SK-MEL-5 (cell line): Measurements from ENCODE around the gene ADPRHL1. TPM values are rescaled to one million over a fixed set of nuclear protein-coding genes. Genes with fewer than 3 reads are reported as not detected.
"Not testable (repeated sequence)": the region's sequence is repeated elsewhere in the genome, so short reads cannot be mapped to it uniquely, and the experiment has no call there.

Source experiments
- DNase-seq: peaks from one replicate; pipeline ENCODE4 v3.0.0-alpha.2; 2016; ENCODE audit warnings: low read depth, low spot score
- in situ Hi-C: cut with HindIII; loops from 2 replicates; pipeline ENCODE4 v1.10.0; 2016; ENCODE audit warnings: low sequenced_read_pairs, high pct_unique_total_duplicates, low pct_unique_long_range_greater_than_20kb
- total RNA-seq: library from RNA; depleted of rRNA; stranded (reverse); fragments of >200 nt; shearing (Covaris generic); gene quantifications from 2 replicates; pipeline ENCODE4 v1.2.3, GENCODE V29; 2014

The ADPRHL1 gene
- total RNA-seq, 1 experiment from 2014 or later, result 0.53 TPM

- DNase-seq, result no peak
- in situ Hi-C loops, result no loop called here
Observed at GRCh38 chr13:113446488-113446854, 6.8 kb downstream of the ADPRHL1 start.

- in situ Hi-C loops, result no loop called here
- no peak for DNase-seq
Observed at GRCh38 chr13:113445791-113446487, 7.3 kb downstream of the ADPRHL1 start.

- in situ Hi-C loops, result no loop called here
- no peak for DNase-seq
Observed at GRCh38 chr13:113443991-113444390, 9.3 kb downstream of the ADPRHL1 start.

- in situ Hi-C loops, result no loop called here
Observed at GRCh38 chr13:113442985-113443362, 10.3 kb downstream of the ADPRHL1 start.

GRCh38 chr13:113442354-113442984 lies 10.8 kb downstream of the ADPRHL1 start:
- DNase-seq, result no peak
- in situ Hi-C loops, result no loop called here

More at GRCh38 chr13:113442985-113443362, 10.3 kb downstream of the ADPRHL1 start:
- no peak for DNase-seq

GRCh38 chr13:113441661-113442060 lies 11.6 kb downstream of the ADPRHL1 start:
- in situ Hi-C loops, result no loop called here
- DNase-seq, result no peak

- in situ Hi-C loops, result no loop called here
Observed at GRCh38 chr13:113437408-113438010, 15.8 kb downstream of the ADPRHL1 start.

GRCh38 chr13:113436866-113437265 lies 16.4 kb downstream of the ADPRHL1 start:
- in situ Hi-C loops, DNase-seq: not testable (repeated sequence)

More at GRCh38 chr13:113437408-113438010, 15.8 kb downstream of the ADPRHL1 start:
- peak; percentile 83 for DNase-seq

- DNase-seq, in situ Hi-C loops: not testable (repeated sequence)
Observed at GRCh38 chr13:113435907-113436306, 17.4 kb downstream of the ADPRHL1 start.

- in situ Hi-C loops, result no loop called here
- no peak for DNase-seq
Observed at GRCh38 chr13:113433391-113433916, 19.8 kb downstream of the ADPRHL1 start.

GRCh38 chr13:113432506-113433270 lies 20.6 kb downstream of the ADPRHL1 start:
- no peak for DNase-seq
- in situ Hi-C loops, result no loop called here

GRCh38 chr13:113431171-113431570 lies 22.1 kb downstream of the ADPRHL1 start:
- in situ Hi-C loops, result no loop called here
- DNase-seq, result no peak

- in situ Hi-C loops, result no loop called here
- no peak for DNase-seq
Observed at GRCh38 chr13:113430378-113431110, 22.7 kb downstream of the ADPRHL1 start.

GRCh38 chr13:113429608-113429985 lies 23.7 kb downstream of the ADPRHL1 start:
- in situ Hi-C loops, result no loop called here
- DNase-seq, result no peak

GRCh38 chr13:113428871-113429607 lies 24.2 kb downstream of the ADPRHL1 start:
- in situ Hi-C loops, result no loop called here
- DNase-seq, result no peak

- in situ Hi-C loops, result no loop called here
- DNase-seq, result no peak
Observed at GRCh38 chr13:113428469-113428865, 24.8 kb downstream of the ADPRHL1 start.
